GM18511 (cell line): ENCODE measurements around the gene DIDO1.
"Not testable (repeated sequence)": the region's sequence is repeated elsewhere in the genome, so short reads cannot be mapped to it uniquely, and the experiment has no call there.

ENCODE experiments used
- ATAC-seq: cut with Tn5 transposase; IDR thresholded peaks from one replicate; pipeline ENCODE4 v1.9.1; 2021; ENCODE audit warnings: mild to moderate bottlenecking, moderate library complexity; ENCODE audit not compliant: unreplicated experiment

Gene DIDO1

GRCh38 chr20:62933966-62934365 lies 7.7 kb upstream of the DIDO1 start:
- ATAC-seq: no peak

- no peak for ATAC-seq
Measured at GRCh38 chr20:62931464-62931863, 5.2 kb upstream of the DIDO1 start.

- no peak for ATAC-seq
Measured at GRCh38 chr20:62929051-62929538, 2.8 kb upstream of the DIDO1 start.

GRCh38 chr20:62928246-62928939 lies 2.1 kb upstream of the DIDO1 start:
- no peak for ATAC-seq

- no peak for ATAC-seq
Measured at GRCh38 chr20:62927128-62927705, 912 bp upstream of the DIDO1 start.

GRCh38 chr20:62925420-62926228 lies 681 bp downstream of the DIDO1 start:
- peak; percentile 23 for ATAC-seq

- ATAC-seq: no peak
Measured at GRCh38 chr20:62925076-62925419, 1.3 kb downstream of the DIDO1 start.

- no peak for ATAC-seq
Measured at GRCh38 chr20:62924442-62925075, 1.7 kb downstream of the DIDO1 start.

GRCh38 chr20:62923669-62924441 lies 2.5 kb downstream of the DIDO1 start:
- no peak for ATAC-seq

- ATAC-seq: not testable (repeated sequence)
Measured at GRCh38 chr20:62923059-62923668, 3.1 kb downstream of the DIDO1 start.

GRCh38 chr20:62922451-62922921 lies 3.8 kb downstream of the DIDO1 start:
- no peak for ATAC-seq

- ATAC-seq: no peak
Measured at GRCh38 chr20:62921119-62921687, 5.1 kb downstream of the DIDO1 start.

- ATAC-seq: no peak
Measured at GRCh38 chr20:62920039-62920645, 6.2 kb downstream of the DIDO1 start.

- no peak for ATAC-seq
Measured at GRCh38 chr20:62918831-62919230, 7.5 kb downstream of the DIDO1 start.

GRCh38 chr20:62918147-62918546 lies 8.2 kb downstream of the DIDO1 start:
- no peak for ATAC-seq

- no peak for ATAC-seq
Measured at GRCh38 chr20:62917720-62918119, 8.6 kb downstream of the DIDO1 start.

GRCh38 chr20:62916703-62917476 lies 9.4 kb downstream of the DIDO1 start:
- ATAC-seq: no peak

GRCh38 chr20:62914970-62915457 lies 11.3 kb downstream of the DIDO1 start:
- no peak for ATAC-seq
